GM18861 (cell line): ENCODE data around the gene AGO4.
"Not testable (repeated sequence)": the region's sequence is repeated elsewhere in the genome, so short reads cannot be mapped to it uniquely, and the experiment has no call there.

Experiments
- ATAC-seq: cut with Tn5 transposase; IDR thresholded peaks from one replicate; pipeline ENCODE4 v1.9.1; 2021; ENCODE audit not compliant: unreplicated experiment

The AGO4 gene

GRCh38 chr1:35863881-35864625, 56.2 kb downstream of the AGO4 start:
- ATAC-seq, result no peak

GRCh38 chr1:35864813-35865212, 57.0 kb downstream of the AGO4 start:
- no peak for ATAC-seq

- no peak for ATAC-seq
Observed at GRCh38 chr1:35866991-35867390, 59.2 kb downstream of the AGO4 start.

GRCh38 chr1:35869245-35869950, 61.6 kb downstream of the AGO4 start:
- ATAC-seq, result not testable (repeated sequence)

GRCh38 chr1:35870651-35871309, 63.0 kb downstream of the AGO4 start:
- ATAC-seq, result no peak

GRCh38 chr1:35873243-35873750, 65.5 kb downstream of the AGO4 start:
- ATAC-seq, result no peak

- ATAC-seq, result not testable (repeated sequence)
Observed at GRCh38 chr1:35874115-35874514, 66.3 kb downstream of the AGO4 start.

- no peak for ATAC-seq
Observed at GRCh38 chr1:35876988-35877387, 69.2 kb downstream of the AGO4 start.

GRCh38 chr1:35881850-35882273, 74.0 kb downstream of the AGO4 start:
- no peak for ATAC-seq

GRCh38 chr1:35882586-35882944, 74.7 kb downstream of the AGO4 start:
- no peak for ATAC-seq

GRCh38 chr1:35882945-35883634, 75.3 kb downstream of the AGO4 start, which contains the start of gene AGO1:
Gene AGO1 (plus strand): TSS chr1:35883209. CDS start chr1:35883422, 213 bp downstream.
- ATAC-seq, result peak; percentile 77

GRCh38 chr1:35883635-35884101, 75.9 kb downstream of the AGO4 start:
- ATAC-seq, result no peak

GRCh38 chr1:35884934-35885333, 77.1 kb downstream of the AGO4 start:
- ATAC-seq, result no peak

- ATAC-seq, result no peak
Observed at GRCh38 chr1:35885961-35886558, 78.2 kb downstream of the AGO4 start.

- no peak for ATAC-seq
Observed at GRCh38 chr1:35886577-35887431, 79.0 kb downstream of the AGO4 start.

- no peak for ATAC-seq
Observed at GRCh38 chr1:35887508-35887907, 79.7 kb downstream of the AGO4 start.

- ATAC-seq, result no peak
Observed at GRCh38 chr1:35888255-35888654, 80.4 kb downstream of the AGO4 start.

- ATAC-seq, result not testable (repeated sequence)
Observed at GRCh38 chr1:35888981-35889380, 81.2 kb downstream of the AGO4 start.

- ATAC-seq, result no peak
Observed at GRCh38 chr1:35893051-35893879, 85.4 kb downstream of the AGO4 start.
